WTC11 (cell line): Measurements from ENCODE around the gene PGRMC2.

Source experiments
- ATF2 ChIP-seq: sonication (generic); formaldehyde crosslinking; IDR thresholded peaks from 2 replicates; pipeline ENCODE4 v1.8.1; 2022; ENCODE audit warnings: low read depth, missing genetic modification reagents, borderline replicate concordance
- ATF3 ChIP-seq: sonication (generic); formaldehyde crosslinking; conservative IDR thresholded peaks from 2 replicates; pipeline ENCODE4 v1.8.1; 2022; ENCODE audit warnings: mild to moderate bottlenecking, missing genetic modification reagents
- CTCF ChIP-seq: fragments of 200-600 bp; IDR thresholded peaks from 2 replicates; pipeline ENCODE4 v1.8.0; 2022; ENCODE audit warnings: antibody characterized with exemption
- E2F4 ChIP-seq: sonication (generic); formaldehyde crosslinking; IDR thresholded peaks from 2 replicates; pipeline ENCODE4 v1.8.1; 2022; ENCODE audit warnings: low read depth, mild to moderate bottlenecking, moderate library complexity, missing genetic modification reagents, borderline replicate concordance
- FOXP4 ChIP-seq: sonication (generic); formaldehyde crosslinking; IDR thresholded peaks from 2 replicates; pipeline ENCODE4 v1.8.0; 2022; ENCODE audit warnings: mild to moderate bottlenecking, missing genetic modification reagents
- MAX ChIP-seq: sonication (generic); formaldehyde crosslinking; IDR thresholded peaks from 2 replicates; pipeline ENCODE4 v1.8.0; 2022; ENCODE audit warnings: mild to moderate bottlenecking, missing genetic modification reagents
- MYBL2 ChIP-seq: sonication (generic); formaldehyde crosslinking; IDR thresholded peaks from 2 replicates; pipeline ENCODE4 v1.8.1; 2023; ENCODE audit warnings: mild to moderate bottlenecking, moderate library complexity, missing genetic modification reagents
- NFYB ChIP-seq: sonication (generic); formaldehyde crosslinking; conservative IDR thresholded peaks from 2 replicates; pipeline ENCODE4 v1.8.0; 2022; ENCODE audit warnings: low read depth, missing genetic modification reagents
- NR2C2 ChIP-seq: sonication (generic); formaldehyde crosslinking; IDR thresholded peaks from 2 replicates; pipeline ENCODE4 v1.8.0; 2022; ENCODE audit warnings: mild to moderate bottlenecking, missing genetic modification reagents
- RELA ChIP-seq: sonication (generic); formaldehyde crosslinking; IDR thresholded peaks from 2 replicates; pipeline ENCODE4 v1.8.1; 2022; ENCODE audit warnings: missing genetic modification reagents, mild to moderate bottlenecking, borderline replicate concordance
- ZBTB43 ChIP-seq: sonication (generic); formaldehyde crosslinking; IDR thresholded peaks from 2 replicates; pipeline ENCODE4 v1.8.1; 2023; ENCODE audit warnings: mild to moderate bottlenecking, missing genetic modification reagents
- ZNF263 ChIP-seq: sonication (generic); formaldehyde crosslinking; IDR thresholded peaks from 2 replicates; pipeline ENCODE4 v1.8.1; 2022; ENCODE audit warnings: low read depth, mild to moderate bottlenecking, moderate library complexity, missing genetic modification reagents

- TF ChIP-seq ZBTB43 (no peak), CTCF (no peak), ATF3 (CRISPR knock-in tag) (no peak), ZNF263 (CRISPR knock-in tag) (no peak), RELA (no peak), NR2C2 (no peak), FOXP4 (no peak), MAX (CRISPR knock-in tag) (no peak), E2F4 (CRISPR knock-in tag) (no peak), NFYB (CRISPR knock-in tag) (no peak), MYBL2 (CRISPR knock-in tag) (no peak), ATF2 (CRISPR knock-in tag) (no peak)
Observed at GRCh38 chr4:128294464-128294863, 6.9 kb upstream of the PGRMC2 start.
